ENCODE measurements around the gene TMEM86B.
A peak's percentile ranks its signal among the peaks of the same experiment; 100 is the strongest.

TMEM86B gene

DNA sequence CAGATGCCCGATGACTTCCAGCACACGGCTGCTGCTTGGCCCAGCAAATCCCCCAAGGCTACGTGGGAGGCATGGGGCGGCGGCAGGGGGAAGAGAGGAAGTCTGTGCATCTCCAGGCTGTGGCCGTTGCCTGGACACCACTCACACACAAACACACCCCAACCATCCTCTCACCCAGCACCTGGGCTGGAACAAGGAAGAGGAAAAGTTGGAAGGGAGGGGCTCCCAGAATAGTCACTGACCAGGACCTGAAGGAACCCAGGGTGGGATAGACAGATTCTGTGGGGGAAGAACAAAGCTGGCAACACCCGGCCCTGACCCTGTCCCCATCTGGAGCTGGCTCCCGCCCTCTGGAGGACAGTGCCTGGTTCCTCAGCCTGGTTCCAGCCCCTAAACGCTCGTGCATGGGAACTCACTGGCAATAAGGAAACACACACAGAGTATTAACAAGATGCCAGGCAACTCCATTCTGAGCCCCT is 19.1 kb upstream of the TMEM86B start:
- H3K27ac ChIP-seq (ENCODE audit: extremely low read depth, low read depth, low read length), result no peak overlapping the region
- TF ChIP-seq HOXA7 (CRISPR knock-in tag; IDR thresholded peaks at IDR 0.05; ENCODE audit: borderline replicate concordance), result no peak
- TF ChIP-seq, protein P1, sequence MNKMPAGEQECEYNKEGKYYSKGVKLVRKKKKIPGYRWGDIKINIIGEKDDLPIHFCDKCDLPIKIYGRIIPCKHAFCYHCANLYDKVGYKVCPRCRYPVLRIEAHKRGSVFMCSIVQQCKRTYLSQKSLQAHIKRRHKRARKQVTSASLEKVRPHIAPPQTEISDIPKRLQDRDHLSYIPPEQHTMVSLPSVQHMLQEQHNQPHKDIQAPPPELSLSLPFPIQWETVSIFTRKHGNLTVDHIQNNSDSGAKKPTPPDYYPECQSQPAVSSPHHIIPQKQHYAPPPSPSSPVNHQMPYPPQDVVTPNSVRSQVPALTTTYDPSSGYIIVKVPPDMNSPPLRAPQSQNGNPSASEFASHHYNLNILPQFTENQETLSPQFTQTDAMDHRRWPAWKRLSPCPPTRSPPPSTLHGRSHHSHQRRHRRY (tag by site-specific recombination; IDR thresholded peaks at IDR 0.05), result no peak
- TF ChIP-seq, protein P2, sequence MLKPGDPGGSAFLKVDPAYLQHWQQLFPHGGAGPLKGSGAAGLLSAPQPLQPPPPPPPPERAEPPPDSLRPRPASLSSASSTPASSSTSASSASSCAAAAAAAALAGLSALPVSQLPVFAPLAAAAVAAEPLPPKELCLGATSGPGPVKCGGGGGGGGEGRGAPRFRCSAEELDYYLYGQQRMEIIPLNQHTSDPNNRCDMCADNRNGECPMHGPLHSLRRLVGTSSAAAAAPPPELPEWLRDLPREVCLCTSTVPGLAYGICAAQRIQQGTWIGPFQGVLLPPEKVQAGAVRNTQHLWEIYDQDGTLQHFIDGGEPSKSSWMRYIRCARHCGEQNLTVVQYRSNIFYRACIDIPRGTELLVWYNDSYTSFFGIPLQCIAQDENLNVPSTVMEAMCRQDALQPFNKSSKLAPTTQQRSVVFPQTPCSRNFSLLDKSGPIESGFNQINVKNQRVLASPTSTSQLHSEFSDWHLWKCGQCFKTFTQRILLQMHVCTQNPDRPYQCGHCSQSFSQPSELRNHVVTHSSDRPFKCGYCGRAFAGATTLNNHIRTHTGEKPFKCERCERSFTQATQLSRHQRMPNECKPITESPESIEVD (tag by site-specific recombination; IDR thresholded peaks at IDR 0.05), result no peak
- TF ChIP-seq ZNF239 (tag by site-specific recombination; IDR thresholded peaks at IDR 0.05), result no peak
- no peak for TF ChIP-seq ZNF324 (tag by site-specific recombination; IDR thresholded peaks at IDR 0.05)
- no peak for TF ChIP-seq ZNF155 (tag by site-specific recombination; IDR thresholded peaks at IDR 0.05)
- TF ChIP-seq ZNF530 (tag by site-specific recombination; IDR thresholded peaks at IDR 0.05; ENCODE audit: low read depth), result no peak
- TF ChIP-seq ZNF629 (tag by site-specific recombination; IDR thresholded peaks at IDR 0.05), result no peak
- TF ChIP-seq, protein P3, sequence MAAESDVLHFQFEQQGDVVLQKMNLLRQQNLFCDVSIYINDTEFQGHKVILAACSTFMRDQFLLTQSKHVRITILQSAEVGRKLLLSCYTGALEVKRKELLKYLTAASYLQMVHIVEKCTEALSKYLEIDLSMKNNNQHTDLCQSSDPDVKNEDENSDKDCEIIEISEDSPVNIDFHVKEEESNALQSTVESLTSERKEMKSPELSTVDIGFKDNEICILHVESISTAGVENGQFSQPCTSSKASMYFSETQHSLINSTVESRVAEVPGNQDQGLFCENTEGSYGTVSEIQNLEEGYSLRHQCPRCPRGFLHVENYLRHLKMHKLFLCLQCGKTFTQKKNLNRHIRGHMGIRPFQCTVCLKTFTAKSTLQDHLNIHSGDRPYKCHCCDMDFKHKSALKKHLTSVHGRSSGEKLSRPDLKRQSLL (tag by site-specific recombination; IDR thresholded peaks at IDR 0.05), result no peak
- TF ChIP-seq, protein P4, sequence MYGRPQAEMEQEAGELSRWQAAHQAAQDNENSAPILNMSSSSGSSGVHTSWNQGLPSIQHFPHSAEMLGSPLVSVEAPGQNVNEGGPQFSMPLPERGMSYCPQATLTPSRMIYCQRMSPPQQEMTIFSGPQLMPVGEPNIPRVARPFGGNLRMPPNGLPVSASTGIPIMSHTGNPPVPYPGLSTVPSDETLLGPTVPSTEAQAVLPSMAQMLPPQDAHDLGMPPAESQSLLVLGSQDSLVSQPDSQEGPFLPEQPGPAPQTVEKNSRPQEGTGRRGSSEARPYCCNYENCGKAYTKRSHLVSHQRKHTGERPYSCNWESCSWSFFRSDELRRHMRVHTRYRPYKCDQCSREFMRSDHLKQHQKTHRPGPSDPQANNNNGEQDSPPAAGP (tag by site-specific recombination; IDR thresholded peaks at IDR 0.05), result no peak
- H3K4me1 ChIP-seq (ENCODE audit: control insufficient read depth, insufficient read depth, low read length), result no peaks in the 10 kb centered on the region
- no peaks in the 10 kb centered on the region for H3K9me3 ChIP-seq (ENCODE audit: control insufficient read depth, insufficient read depth, low read depth, low read length)
- ChIA-PET POLR2A (interaction anchor here (1.5 kb wide), 1 partner anchor 11 kb away, joined by 7 read pairs; the partner anchor contains the start of gene PPP6R1), CTCF (no interaction called here)
- H3K4me3 ChIP-seq (ENCODE audit: low read depth, low read length), result no peak overlapping the region
- peaks cover 32 to 70% of the 10 kb centered on the region in 2 experiments; a peak in 2 of 3 replicates for H3K36me3 ChIP-seq (ENCODE audit: control insufficient read depth in 2 of 2, insufficient read depth in 1 of 2, low read length in 2 of 2)

DNA sequence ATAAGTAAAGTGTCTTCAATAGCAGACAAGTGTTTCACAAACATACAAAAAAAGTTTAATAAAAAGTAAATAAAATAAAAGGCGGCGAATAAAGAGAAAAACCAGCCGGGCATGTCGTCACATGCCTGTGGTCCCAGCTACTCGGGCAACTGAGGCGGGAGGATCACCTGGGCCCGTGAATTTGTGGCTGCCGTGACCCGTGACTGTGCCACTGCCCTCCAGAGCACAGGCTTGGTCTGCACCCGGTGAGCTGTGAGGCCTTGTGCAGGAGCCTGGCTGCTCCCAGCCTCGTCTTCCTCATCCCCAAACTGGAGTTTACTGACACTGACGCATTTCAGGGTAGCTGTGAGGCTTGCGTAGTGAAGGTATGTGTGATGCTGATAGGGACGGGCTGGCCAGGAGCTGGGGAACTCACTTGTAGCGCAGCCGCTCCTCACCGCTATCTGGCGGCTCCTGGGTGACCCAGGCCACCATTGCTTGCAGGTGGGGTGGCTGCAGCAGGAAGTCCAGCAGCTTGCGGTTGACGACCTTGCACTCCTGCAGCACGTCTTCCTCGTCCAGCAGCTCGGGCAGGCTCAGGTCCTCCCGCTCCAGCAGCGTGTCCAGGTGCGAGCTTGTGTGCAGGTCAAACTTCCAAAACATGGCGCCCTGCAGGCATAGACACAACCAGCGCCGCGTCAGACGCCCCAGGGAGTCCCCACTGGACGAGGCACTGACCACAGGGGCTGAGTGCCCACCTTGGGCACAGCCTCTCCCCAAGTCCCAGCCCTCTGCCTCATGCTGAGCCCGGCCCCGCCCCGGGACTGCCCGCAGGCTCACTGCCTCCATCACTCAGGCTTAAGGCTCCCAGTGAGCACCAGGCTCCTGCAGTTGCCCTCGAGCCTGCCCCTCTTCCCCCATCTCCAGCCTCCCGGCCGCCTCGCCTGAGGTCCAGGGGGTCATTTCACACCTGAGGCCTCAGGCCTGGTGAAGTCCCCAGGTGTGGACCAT is 18.2 kb upstream of the TMEM86B start:
- ChIA-PET CTCF (interaction anchor here (0.6 kb wide), 2 partner anchors 30 to 1128 kb away, joined by 3 to 4 read pairs; no protein-coding TSS in a partner anchor), POLR2A (no interaction called here)
- Histone ChIP-seq H3K36me3 (ENCODE audit: control insufficient read depth in 2 of 2, insufficient read depth in 1 of 2, low read length in 2 of 2) (peaks cover 32 to 77% of the 10 kb centered on the region in 2 experiments; a peak in 2 of 3 replicates), H3K4me3 (ENCODE audit: low read depth, low read length) (no peak overlapping the region), H3K27ac (ENCODE audit: extremely low read depth, low read depth, low read length) (0 out of 2 replicates have a peak overlapping the region, but pooled peaks have one; percentile 36), H3K4me1 (ENCODE audit: control insufficient read depth, insufficient read depth, low read length) (no peaks in the 10 kb centered on the region), H3K9me3 (ENCODE audit: control insufficient read depth, insufficient read depth, low read depth, low read length) (no peaks in the 10 kb centered on the region)
- TF ChIP-seq, protein P5, sequence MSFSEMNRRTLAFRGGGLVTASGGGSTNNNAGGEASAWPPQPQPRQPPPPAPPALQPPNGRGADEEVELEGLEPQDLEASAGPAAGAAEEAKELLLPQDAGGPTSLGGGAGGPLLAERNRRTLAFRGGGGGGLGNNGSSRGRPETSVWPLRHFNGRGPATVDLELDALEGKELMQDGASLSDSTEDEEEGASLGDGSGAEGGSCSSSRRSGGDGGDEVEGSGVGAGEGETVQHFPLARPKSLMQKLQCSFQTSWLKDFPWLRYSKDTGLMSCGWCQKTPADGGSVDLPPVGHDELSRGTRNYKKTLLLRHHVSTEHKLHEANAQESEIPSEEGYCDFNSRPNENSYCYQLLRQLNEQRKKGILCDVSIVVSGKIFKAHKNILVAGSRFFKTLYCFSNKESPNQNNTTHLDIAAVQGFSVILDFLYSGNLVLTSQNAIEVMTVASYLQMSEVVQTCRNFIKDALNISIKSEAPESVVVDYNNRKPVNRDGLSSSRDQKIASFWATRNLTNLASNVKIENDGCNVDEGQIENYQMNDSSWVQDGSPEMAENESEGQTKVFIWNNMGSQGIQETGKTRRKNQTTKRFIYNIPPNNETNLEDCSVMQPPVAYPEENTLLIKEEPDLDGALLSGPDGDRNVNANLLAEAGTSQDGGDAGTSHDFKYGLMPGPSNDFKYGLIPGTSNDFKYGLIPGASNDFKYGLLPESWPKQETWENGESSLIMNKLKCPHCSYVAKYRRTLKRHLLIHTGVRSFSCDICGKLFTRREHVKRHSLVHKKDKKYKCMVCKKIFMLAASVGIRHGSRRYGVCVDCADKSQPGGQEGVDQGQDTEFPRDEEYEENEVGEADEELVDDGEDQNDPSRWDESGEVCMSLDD (tag by site-specific recombination; IDR thresholded peaks at IDR 0.05), result no peak
- TF ChIP-seq ZFP41 (tag by site-specific recombination; IDR thresholded peaks at IDR 0.05; ENCODE audit: borderline replicate concordance) (no peak), PRDM1 (tag by site-specific recombination; IDR thresholded peaks at IDR 0.05) (no peak), ZNF2 (tag by site-specific recombination; IDR thresholded peaks at IDR 0.05) (no peak), ZNF423 (tag by site-specific recombination; IDR thresholded peaks at IDR 0.05) (no peak), ZNF10 (tag by site-specific recombination; IDR thresholded peaks at IDR 0.05) (no peak), ZNF747 (tag by site-specific recombination; IDR thresholded peaks at IDR 0.05) (no peak)
- TF ChIP-seq, protein P6, sequence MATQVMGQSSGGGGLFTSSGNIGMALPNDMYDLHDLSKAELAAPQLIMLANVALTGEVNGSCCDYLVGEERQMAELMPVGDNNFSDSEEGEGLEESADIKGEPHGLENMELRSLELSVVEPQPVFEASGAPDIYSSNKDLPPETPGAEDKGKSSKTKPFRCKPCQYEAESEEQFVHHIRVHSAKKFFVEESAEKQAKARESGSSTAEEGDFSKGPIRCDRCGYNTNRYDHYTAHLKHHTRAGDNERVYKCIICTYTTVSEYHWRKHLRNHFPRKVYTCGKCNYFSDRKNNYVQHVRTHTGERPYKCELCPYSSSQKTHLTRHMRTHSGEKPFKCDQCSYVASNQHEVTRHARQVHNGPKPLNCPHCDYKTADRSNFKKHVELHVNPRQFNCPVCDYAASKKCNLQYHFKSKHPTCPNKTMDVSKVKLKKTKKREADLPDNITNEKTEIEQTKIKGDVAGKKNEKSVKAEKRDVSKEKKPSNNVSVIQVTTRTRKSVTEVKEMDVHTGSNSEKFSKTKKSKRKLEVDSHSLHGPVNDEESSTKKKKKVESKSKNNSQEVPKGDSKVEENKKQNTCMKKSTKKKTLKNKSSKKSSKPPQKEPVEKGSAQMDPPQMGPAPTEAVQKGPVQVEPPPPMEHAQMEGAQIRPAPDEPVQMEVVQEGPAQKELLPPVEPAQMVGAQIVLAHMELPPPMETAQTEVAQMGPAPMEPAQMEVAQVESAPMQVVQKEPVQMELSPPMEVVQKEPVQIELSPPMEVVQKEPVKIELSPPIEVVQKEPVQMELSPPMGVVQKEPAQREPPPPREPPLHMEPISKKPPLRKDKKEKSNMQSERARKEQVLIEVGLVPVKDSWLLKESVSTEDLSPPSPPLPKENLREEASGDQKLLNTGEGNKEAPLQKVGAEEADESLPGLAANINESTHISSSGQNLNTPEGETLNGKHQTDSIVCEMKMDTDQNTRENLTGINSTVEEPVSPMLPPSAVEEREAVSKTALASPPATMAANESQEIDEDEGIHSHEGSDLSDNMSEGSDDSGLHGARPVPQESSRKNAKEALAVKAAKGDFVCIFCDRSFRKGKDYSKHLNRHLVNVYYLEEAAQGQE (tag by site-specific recombination; IDR thresholded peaks at IDR 0.05), result no peak
